ENCODE measurements around the gene AK3.
"Not testable (repeated sequence)": the region's sequence is repeated elsewhere in the genome, so short reads cannot be mapped to it uniquely, and the experiment has no call there.

Gene AK3

GRCh38 chr9:4662989-4663792 lies 77.8 kb downstream of the AK3 start:
- no peak for DNase-seq (ENCODE audit: low read depth)
- H3K4me3 ChIP-seq (ENCODE audit: low read length): peak overlapping the region; percentile 70
- TF ChIP-seq CTCF (conservative IDR thresholded peaks at IDR 0.05; ENCODE audit: low read length): no peak

- H3K4me3 ChIP-seq (ENCODE audit: low read length): peak within 1 kb of the TSS; percentile 70
- DNase-seq (ENCODE audit: low read depth): peak; percentile 75
- peak; percentile 57 for TF ChIP-seq CTCF (conservative IDR thresholded peaks at IDR 0.05; ENCODE audit: low read length)
Measured at GRCh38 chr9:4662108-4662988, 78.7 kb downstream of the AK3 start, which contains the start of gene PLPP6. PLPP6 (plus strand) TSS chr9:4662294; CDS start chr9:4662376, 82 bp downstream.

GRCh38 chr9:4661611-4662010 lies 79.4 kb downstream of the AK3 start:
- no peak for TF ChIP-seq CTCF (conservative IDR thresholded peaks at IDR 0.05; ENCODE audit: low read length)
- H3K4me3 ChIP-seq (ENCODE audit: low read length): peak overlapping the region; percentile 70
- no peak for DNase-seq (ENCODE audit: low read depth)

GRCh38 chr9:4661165-4661564 lies 79.8 kb downstream of the AK3 start:
- no peak for TF ChIP-seq CTCF (conservative IDR thresholded peaks at IDR 0.05; ENCODE audit: low read length)
- H3K4me3 ChIP-seq (ENCODE audit: low read length): no peak overlapping the region

GRCh38 chr9:4660665-4661064 lies 80.3 kb downstream of the AK3 start:
- DNase-seq (ENCODE audit: low read depth): not testable (repeated sequence)

More at GRCh38 chr9:4661165-4661564, 79.8 kb downstream of the AK3 start:
- no peak for DNase-seq (ENCODE audit: low read depth)

More at GRCh38 chr9:4660665-4661064, 80.3 kb downstream of the AK3 start:
- not testable (repeated sequence) for H3K4me3 ChIP-seq (ENCODE audit: low read length)

All from AG10803 (cell line).